ENCODE results near the gene TRAP1.

Gene TRAP1

DNA sequence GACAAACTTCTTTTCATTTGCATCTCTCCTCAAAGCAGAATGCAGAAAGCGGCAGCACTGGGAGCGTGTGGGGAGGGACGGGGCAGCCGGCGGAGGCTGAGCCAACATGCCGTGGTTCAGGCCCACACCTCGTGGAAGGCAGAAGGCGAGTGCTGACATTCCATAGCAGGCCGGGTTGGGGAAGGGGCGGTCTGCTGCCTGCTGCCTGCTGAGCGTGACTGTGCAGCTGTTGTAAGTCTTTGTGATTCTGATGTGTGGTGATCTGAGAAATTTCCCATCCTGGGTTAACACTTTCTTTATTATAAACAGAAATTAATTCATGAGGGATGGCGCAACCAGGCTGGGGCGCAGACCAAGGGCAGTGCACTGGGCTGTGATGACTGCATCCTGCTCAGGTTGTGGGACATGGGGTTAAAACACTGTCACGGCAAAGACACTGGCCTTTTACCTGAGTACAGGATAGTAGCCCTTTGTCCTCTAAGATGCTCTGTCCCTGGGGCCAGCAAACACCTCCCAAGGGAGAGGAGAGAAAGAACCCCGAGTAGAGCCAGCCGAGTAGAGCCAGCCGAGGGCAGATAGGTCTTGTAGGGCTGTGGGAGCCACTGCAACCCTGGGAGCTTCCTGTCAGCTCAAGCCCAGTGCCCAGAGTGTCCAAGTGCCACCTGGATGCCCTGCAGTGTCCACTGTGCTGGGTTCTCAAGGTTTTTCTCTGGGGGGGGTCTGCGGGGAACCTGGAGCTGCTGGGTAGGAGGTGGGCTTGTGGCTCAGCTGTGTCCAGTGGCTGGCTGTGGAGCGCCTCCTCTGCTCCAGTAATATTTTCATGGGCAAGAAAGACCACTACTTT lies 71.6 kb downstream of the TRAP1 start:
- DNase-seq (ENCODE audit: extremely low spot score): no peak
- no peak for TF ChIP-seq FOXK2 (IDR thresholded peaks at IDR 0.05)
- TF ChIP-seq, protein P1, sequence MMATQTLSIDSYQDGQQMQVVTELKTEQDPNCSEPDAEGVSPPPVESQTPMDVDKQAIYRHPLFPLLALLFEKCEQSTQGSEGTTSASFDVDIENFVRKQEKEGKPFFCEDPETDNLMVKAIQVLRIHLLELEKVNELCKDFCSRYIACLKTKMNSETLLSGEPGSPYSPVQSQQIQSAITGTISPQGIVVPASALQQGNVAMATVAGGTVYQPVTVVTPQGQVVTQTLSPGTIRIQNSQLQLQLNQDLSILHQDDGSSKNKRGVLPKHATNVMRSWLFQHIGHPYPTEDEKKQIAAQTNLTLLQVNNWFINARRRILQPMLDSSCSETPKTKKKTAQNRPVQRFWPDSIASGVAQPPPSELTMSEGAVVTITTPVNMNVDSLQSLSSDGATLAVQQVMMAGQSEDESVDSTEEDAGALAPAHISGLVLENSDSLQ (IDR thresholded peaks at IDR 0.05): no peak
- TF ChIP-seq TARDBP (IDR thresholded peaks at IDR 0.05): no peak
- no peak for TF ChIP-seq ARNT (IDR thresholded peaks at IDR 0.05)
- TF ChIP-seq NFRKB (IDR thresholded peaks at IDR 0.05): no peak
- no peak for TF ChIP-seq BHLHE40 (IDR thresholded peaks at IDR 0.05; ENCODE audit: borderline replicate concordance)
- no peak for TF ChIP-seq L3MBTL2 (conservative IDR thresholded peaks at IDR 0.05)
- no peak for TF ChIP-seq ZNF384 (IDR thresholded peaks at IDR 0.05)
- no peak for TF ChIP-seq FOXM1 (IDR thresholded peaks at IDR 0.05; ENCODE audit: borderline replicate concordance)
- TF ChIP-seq ELF4 (IDR thresholded peaks at IDR 0.05): no peak
- TF ChIP-seq LEF1 (IDR thresholded peaks at IDR 0.05; ENCODE audit: borderline replicate concordance): no peak
- no peak for TF ChIP-seq SUZ12 (IDR thresholded peaks at IDR 0.05)
- CTCF ChIA-PET: no interaction called here
- POLR2A ChIA-PET: no interaction called here

DNA sequence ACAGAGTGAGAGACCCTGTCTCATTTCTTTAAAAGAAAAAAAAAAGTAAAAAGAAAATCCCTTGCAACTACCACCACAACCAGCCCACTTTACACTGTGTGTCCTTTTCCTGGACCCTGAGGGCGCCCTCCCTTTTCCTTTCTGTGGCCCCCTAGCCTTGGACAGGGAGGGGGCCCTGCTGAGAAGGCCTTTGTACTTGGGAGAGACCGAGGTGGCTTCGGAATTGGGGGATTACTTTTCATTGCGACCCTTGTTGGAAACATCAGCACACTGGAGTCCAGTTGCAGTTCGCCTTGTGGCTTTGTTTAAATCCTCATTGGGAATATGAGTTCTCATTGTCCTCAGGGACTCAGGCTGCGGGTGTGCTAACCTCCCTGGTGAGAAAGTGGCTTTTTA lies 72.2 kb downstream of the TRAP1 start:
- ChIA-PET POLR2A (no interaction called here), CTCF (no interaction called here)
- no peak for DNase-seq (ENCODE audit: extremely low spot score)
- TF ChIP-seq L3MBTL2 (conservative IDR thresholded peaks at IDR 0.05): no peak
- no peak for TF ChIP-seq SUZ12 (IDR thresholded peaks at IDR 0.05)
- TF ChIP-seq FOXM1 (IDR thresholded peaks at IDR 0.05; ENCODE audit: borderline replicate concordance): no peak

- ChIA-PET CTCF (no interaction called here), POLR2A (no interaction called here)
- no peak for TF ChIP-seq LEF1 (IDR thresholded peaks at IDR 0.05; ENCODE audit: borderline replicate concordance)
- no peak for TF ChIP-seq FOXM1 (IDR thresholded peaks at IDR 0.05; ENCODE audit: borderline replicate concordance)
- TF ChIP-seq ARNT (IDR thresholded peaks at IDR 0.05): no peak
- TF ChIP-seq BHLHE40 (IDR thresholded peaks at IDR 0.05; ENCODE audit: borderline replicate concordance): no peak
- TF ChIP-seq SUZ12 (IDR thresholded peaks at IDR 0.05): no peak
- no peak for TF ChIP-seq FOXK2 (IDR thresholded peaks at IDR 0.05)
- TF ChIP-seq FOXA1 (IDR thresholded peaks at IDR 0.05): no peak
- TF ChIP-seq HDGF (IDR thresholded peaks at IDR 0.05; ENCODE audit: borderline replicate concordance): no peak
- TF ChIP-seq ZNF384 (IDR thresholded peaks at IDR 0.05): no peak
- TF ChIP-seq, protein P1 (IDR thresholded peaks at IDR 0.05): no peak
- TF ChIP-seq CTBP1 (IDR thresholded peaks at IDR 0.05; ENCODE audit: borderline replicate concordance): no peak
- no peak for TF ChIP-seq NFRKB (IDR thresholded peaks at IDR 0.05)
- TF ChIP-seq SP1 (IDR thresholded peaks at IDR 0.05): no peak
- no peak for TF ChIP-seq ELF4 (IDR thresholded peaks at IDR 0.05)
- no peak for TF ChIP-seq L3MBTL2 (conservative IDR thresholded peaks at IDR 0.05)
- no peak for TF ChIP-seq TARDBP (IDR thresholded peaks at IDR 0.05)
- DNase-seq (ENCODE audit: extremely low spot score): no peak
Measured at GRCh38 chr16:3643095-3643730, 74.1 kb downstream of the TRAP1 start.

DNA sequence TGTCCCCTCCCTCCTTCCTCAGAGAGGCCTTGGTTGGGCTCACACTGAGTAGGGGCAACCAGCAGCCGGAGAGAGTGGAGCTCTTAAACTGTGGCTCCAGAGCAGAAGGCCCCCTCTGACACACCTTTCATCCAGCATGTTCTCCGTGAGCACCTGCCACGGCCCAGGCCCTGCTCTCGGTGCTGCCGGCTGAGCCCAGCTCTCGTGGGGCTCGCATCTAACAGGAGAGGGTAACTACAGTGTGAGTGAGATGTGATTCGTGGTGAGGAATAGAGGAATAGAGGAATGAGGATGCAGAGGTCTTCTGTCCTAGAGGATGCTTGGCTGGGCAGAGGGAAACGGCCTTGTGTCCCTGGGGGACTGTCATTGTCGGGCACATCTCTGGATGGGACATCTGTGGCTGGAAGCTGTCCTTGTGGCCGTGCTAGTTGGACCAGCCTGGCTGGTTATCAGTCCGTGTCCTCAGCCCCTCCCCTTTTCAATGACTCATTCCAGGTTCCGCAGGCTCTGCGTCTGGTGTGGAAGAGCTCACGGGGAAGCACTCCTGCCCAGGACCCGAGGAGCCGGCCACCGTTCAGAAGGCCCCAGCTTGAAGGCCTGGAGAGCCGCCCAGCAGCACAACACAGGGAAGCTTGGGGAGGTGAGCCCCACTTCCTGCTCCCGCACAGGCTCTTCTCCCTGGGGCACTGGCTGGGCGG lies 74.8 kb downstream of the TRAP1 start:
- POLR2A ChIA-PET: no interaction called here
- CTCF ChIA-PET: no interaction called here
- DNase-seq (ENCODE audit: extremely low spot score): no peak
- no peak for TF ChIP-seq NFRKB (IDR thresholded peaks at IDR 0.05)
- no peak for TF ChIP-seq CTBP1 (IDR thresholded peaks at IDR 0.05; ENCODE audit: borderline replicate concordance)
- TF ChIP-seq TARDBP (IDR thresholded peaks at IDR 0.05): no peak
- TF ChIP-seq ELF4 (IDR thresholded peaks at IDR 0.05): no peak
- no peak for TF ChIP-seq FOXA1 (IDR thresholded peaks at IDR 0.05)
- TF ChIP-seq SP1 (IDR thresholded peaks at IDR 0.05): no peak
- TF ChIP-seq LEF1 (IDR thresholded peaks at IDR 0.05; ENCODE audit: borderline replicate concordance): no peak
- no peak for TF ChIP-seq BHLHE40 (IDR thresholded peaks at IDR 0.05; ENCODE audit: borderline replicate concordance)
- no peak for TF ChIP-seq FOXK2 (IDR thresholded peaks at IDR 0.05)
- no peak for TF ChIP-seq FOXM1 (IDR thresholded peaks at IDR 0.05; ENCODE audit: borderline replicate concordance)
- no peak for TF ChIP-seq ARNT (IDR thresholded peaks at IDR 0.05)
- TF ChIP-seq, protein P1 (IDR thresholded peaks at IDR 0.05): no peak
- no peak for TF ChIP-seq SUZ12 (IDR thresholded peaks at IDR 0.05)
- TF ChIP-seq ZNF384 (IDR thresholded peaks at IDR 0.05): no peak
- TF ChIP-seq HDGF (IDR thresholded peaks at IDR 0.05; ENCODE audit: borderline replicate concordance): no peak
- no peak for TF ChIP-seq L3MBTL2 (conservative IDR thresholded peaks at IDR 0.05)

DNA sequence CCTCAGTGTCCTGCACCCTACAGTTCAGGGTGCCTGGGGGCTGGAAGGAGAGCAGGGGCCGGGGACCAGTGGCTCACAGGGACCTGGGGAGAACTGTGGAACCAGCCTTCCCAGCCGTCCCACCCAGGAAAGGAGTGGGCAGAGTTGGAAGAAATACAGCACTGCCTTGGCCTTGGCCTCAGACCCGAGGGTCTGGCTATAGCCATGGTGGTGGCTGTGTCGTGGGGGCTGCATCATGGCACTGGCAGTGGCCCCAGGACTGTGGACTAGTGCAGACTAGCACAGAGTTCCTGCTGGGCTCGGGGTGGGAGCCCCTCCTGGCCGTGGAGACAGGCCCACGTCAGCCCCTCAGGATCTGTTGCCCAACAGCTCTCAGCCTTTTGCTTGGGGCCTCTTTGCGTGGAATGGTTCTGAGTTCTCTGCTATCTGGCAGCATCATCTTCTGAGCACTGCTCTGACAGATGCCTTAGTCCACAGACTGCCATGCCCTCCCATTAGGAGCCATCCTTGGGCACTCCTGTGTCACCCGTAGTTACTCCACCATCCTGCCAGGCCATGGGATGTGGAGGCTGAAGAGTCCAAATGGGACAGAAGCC lies 75.4 kb downstream of the TRAP1 start:
- no peak for TF ChIP-seq L3MBTL2 (conservative IDR thresholded peaks at IDR 0.05)
- TF ChIP-seq ZNF384 (IDR thresholded peaks at IDR 0.05): no peak
- no peak for TF ChIP-seq ELF4 (IDR thresholded peaks at IDR 0.05)
- TF ChIP-seq FOXA1 (IDR thresholded peaks at IDR 0.05): no peak
- TF ChIP-seq BHLHE40 (IDR thresholded peaks at IDR 0.05; ENCODE audit: borderline replicate concordance): no peak
- TF ChIP-seq LEF1 (IDR thresholded peaks at IDR 0.05; ENCODE audit: borderline replicate concordance): no peak
- TF ChIP-seq, protein P1 (IDR thresholded peaks at IDR 0.05): no peak
- TF ChIP-seq SP1 (IDR thresholded peaks at IDR 0.05): no peak
- TF ChIP-seq SUZ12 (IDR thresholded peaks at IDR 0.05): no peak
- TF ChIP-seq NFRKB (IDR thresholded peaks at IDR 0.05): no peak
- no peak for TF ChIP-seq FOXM1 (IDR thresholded peaks at IDR 0.05; ENCODE audit: borderline replicate concordance)
- no peak for TF ChIP-seq HDGF (IDR thresholded peaks at IDR 0.05; ENCODE audit: borderline replicate concordance)
- no peak for TF ChIP-seq TARDBP (IDR thresholded peaks at IDR 0.05)
- TF ChIP-seq CTBP1 (IDR thresholded peaks at IDR 0.05; ENCODE audit: borderline replicate concordance): no peak
- ChIA-PET CTCF (no interaction called here), POLR2A (no interaction called here)
- DNase-seq (ENCODE audit: extremely low spot score): no peak
